LNCaP clone FGC (cell line): ENCODE results near the gene RNF208.

Experiments
- DNase-seq: peaks from one replicate; pipeline ENCODE4 v3.0.0-alpha.2; 2011; ENCODE audit warnings: low read depth
- H3K4me3 ChIP-seq: 2 replicates; pipeline ENCODE4 v1.5.1; 2011; ENCODE audit warnings: mild to moderate bottlenecking, low read depth, low read length, control low read depth
- TF ChIP-seq, protein P1 (sequence below): IDR thresholded peaks from 2 replicates; pipeline ENCODE4 v1.5.1; 2012; ENCODE audit warnings: mild to moderate bottlenecking; ENCODE audit not compliant: control insufficient read depth, insufficient read depth; ENCODE audit errors: extremely low read depth

RNF208 gene

GRCh38 chr9:137174722-137175293 is 47.2 kb downstream of the RNF208 start:
- H3K4me3 ChIP-seq, result no peak overlapping the region
- TF ChIP-seq, protein P1, sequence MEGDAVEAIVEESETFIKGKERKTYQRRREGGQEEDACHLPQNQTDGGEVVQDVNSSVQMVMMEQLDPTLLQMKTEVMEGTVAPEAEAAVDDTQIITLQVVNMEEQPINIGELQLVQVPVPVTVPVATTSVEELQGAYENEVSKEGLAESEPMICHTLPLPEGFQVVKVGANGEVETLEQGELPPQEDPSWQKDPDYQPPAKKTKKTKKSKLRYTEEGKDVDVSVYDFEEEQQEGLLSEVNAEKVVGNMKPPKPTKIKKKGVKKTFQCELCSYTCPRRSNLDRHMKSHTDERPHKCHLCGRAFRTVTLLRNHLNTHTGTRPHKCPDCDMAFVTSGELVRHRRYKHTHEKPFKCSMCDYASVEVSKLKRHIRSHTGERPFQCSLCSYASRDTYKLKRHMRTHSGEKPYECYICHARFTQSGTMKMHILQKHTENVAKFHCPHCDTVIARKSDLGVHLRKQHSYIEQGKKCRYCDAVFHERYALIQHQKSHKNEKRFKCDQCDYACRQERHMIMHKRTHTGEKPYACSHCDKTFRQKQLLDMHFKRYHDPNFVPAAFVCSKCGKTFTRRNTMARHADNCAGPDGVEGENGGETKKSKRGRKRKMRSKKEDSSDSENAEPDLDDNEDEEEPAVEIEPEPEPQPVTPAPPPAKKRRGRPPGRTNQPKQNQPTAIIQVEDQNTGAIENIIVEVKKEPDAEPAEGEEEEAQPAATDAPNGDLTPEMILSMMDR, result no peak
- DNase-seq, result no peak

DNA sequence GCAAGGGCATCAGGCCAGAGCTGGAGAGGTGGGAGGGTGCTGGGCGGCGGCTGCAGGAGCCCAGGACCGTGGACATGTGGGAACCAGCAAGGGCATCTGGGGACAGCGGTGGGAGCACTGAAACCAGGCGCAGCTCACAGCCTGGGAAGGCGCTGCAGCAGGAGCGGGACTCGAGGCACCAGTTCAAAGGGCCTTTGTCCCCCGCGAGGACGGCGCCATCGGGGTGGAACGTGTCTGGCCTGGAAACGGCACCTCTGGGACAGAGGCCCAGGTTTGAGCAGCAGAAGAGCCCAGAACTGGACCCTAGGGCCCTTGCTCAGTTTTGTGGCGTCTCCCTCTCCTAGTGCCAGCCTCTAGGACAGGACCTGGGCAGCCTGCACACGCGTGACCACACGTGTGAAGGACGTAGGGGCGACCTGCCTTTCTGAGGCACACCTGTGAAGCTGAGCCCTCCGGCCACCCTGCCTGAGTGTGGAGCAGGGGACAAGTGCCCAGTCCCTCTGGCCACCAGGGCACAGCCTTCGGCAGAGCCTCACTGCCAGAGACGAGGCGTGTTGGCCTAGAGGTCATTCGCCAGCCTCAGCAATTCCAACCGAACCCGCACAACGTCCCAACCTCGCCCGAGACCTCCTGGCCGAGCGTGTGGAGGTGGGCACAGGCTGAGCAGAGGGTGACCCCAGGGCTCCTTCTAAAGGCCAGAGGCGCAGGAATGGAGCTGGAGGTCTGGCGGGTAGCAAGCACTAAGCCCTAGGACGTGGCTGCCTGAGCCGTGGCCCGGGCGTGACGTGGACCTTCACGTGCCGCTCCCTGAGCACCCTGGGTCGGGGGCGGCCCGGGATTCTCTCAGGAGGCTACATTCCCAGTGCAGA is 48.0 kb downstream of the RNF208 start:
- TF ChIP-seq, protein P1, result no peak
- DNase-seq, result no peak
- H3K4me3 ChIP-seq, result peak overlapping the region; percentile 36

DNA sequence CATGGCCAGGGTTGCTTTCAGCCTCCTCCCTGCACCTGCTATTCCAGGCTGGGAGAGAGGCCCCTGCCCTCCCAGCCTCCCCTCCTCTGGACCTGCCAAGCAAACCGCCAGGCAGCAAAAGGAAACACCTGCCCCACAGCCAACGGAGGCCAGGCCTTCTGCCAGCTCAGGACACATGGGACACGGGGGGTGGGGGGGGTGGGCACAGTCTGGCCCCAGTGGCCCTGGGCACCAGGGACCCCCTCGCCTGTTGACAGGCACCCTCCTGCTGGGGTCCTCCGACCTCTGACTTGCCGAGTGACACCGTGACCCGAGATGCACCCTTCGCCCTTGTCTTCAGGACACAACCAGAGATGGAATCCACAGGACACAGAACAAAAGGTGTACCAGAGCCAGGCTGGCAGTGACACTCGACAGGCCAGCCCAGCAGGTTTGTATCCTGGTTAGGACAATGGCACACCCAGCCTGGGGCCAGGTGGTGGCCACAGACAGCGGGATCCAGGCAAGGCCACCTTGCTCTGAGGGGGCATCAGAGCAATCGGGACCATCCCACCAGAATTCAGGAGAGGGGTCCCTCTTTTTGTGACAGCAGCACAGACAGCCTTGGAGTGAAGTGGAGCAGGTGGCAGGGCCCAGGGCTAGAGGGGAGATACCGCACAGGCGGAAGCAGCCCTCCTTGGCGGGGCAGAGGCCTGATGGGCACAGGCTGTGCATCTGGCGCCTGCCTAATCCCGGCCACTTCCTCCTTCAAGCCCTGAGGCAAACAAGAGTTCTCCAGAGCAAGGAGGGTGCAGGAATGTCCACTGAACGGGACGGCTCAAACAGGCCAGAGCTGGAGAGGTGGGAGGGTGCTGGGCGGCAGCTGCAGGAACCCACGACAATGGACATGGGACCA is 48.9 kb downstream of the RNF208 start:
- TF ChIP-seq, protein P1, result no peak
- peak; percentile 95 for DNase-seq
- H3K4me3 ChIP-seq, result peak overlapping the region; percentile 36

DNA sequence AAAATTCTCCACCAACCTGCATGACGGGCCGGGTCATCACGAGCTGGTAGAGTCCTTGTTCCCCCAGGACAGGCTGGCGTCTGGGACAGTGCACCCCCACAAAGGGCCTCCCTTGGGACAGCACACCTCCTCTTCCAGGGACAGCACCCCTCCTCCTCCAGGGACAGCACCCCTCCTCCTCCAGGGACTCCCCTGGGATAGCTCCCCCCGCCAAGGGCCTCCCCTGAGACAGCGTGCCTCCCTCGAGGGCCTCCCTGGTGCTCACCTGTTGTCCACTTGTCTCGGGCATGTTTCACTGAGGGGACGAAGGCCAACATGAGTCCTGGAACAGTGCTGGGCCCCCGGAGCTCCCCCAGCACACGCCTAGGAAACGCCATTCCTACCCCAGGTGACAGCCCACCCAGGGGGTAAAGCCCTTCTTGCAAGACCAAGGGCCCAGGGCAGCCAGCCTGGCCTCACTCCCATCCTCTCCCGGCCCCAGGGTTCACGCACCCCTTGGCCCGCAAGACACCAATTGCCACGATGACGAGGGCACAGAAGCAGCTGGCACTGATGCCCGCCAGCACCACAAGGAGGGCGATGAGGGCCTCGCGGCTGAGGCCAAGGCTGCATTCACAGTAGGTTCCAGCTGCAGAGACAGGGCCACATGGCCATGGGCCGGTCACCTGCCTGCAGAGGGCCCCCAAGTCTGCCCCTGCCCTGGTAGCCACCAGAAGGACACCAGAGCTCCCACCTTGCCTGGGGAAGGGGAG is 50.7 kb downstream of the RNF208 start:
- no peak for DNase-seq
- H3K4me3 ChIP-seq, result no peak overlapping the region
- TF ChIP-seq, protein P1, result no peak

DNA sequence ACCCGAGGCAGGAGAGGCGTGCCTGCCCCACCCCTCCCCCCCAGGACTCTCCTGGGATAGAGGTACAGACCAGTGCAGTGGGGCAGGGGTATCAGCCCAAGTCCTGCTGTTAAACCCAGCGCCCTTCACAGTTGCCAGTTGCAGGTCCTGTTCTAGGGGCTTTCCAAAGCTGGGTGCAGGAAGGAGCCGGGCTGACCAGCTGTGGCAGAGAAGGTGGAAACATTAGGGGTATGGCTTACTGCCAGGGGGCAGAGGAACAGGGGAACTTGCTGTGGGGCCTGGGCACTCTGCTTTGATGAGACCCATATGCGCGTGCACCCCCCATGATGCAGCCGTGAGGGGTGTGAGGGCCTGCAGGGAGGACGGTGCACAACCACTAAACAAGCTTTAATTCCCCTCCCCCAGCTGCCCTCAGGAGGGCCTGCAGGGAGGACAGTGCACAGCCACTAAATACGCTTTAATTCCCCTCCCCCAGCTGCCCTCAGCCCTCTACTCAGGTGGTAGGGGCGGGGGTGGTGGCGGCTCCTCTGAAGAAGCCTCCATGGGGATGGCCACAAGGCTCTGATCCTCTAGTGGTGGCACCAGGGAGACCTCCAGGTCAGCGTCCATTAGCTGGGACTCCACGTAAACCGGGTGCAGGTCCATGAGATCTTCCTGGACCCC is 51.4 kb downstream of the RNF208 start:
- TF ChIP-seq, protein P1, result no peak
- H3K4me3 ChIP-seq, result peak overlapping the region; percentile 64

More for the DNA sequence above, 51.4 kb downstream of the RNF208 start:
- DNase-seq, result no peak
